HepG2 (cell line): ENCODE measurements around the gene CXCR4. TPM values are rescaled to one million over a fixed set of nuclear protein-coding genes. Genes with fewer than 3 reads are reported as not detected.

Experiments used
- ATAC-seq: fragments of 200-7000 bp; cut with Tn5 transposase; 3 replicates; pipeline ENCODE4 v1.9.1; 2020; ENCODE audit warnings: mild to moderate bottlenecking, moderate library complexity
- BruUV-seq: library from RNA; stranded (reverse); fragments of 400-500 nt; replicated peaks from 2 replicates; lab custom pipeline; 2021; lab: Mats Ljungman, UMichigan
- CTCF ChIA-PET: fragments of 300-600 bp; formaldehyde crosslinking; extraction: SDS; loops from one replicate; lab custom pipeline; 2021; ENCODE audit warnings: low total read pairs, inconsistent platforms, low intra/inter-chr PET ratio; lab: Yijun Ruan, JAX
- POLR2A ChIA-PET: fragments of 350-600 bp; sonication (Branson Sonifier 250); formaldehyde crosslinking; loops from one replicate; lab custom pipeline; 2020; ENCODE audit warnings: antibody characterized with exemption, inconsistent platforms; lab: Yijun Ruan, JAX
- DNase-seq: peaks from one replicate; pipeline ENCODE4 v3.0.0-alpha.2; 2015; ENCODE audit warnings: low spot score
- FAIRE-seq: peaks from 3 replicates; lab custom pipeline; 2011; peaks lifted over from hg19 to GRCh38; lab: Jason Lieb, UNC
- H2AFZ ChIP-seq: one replicate; pipeline ENCODE4 v1.6.1; 2011; ENCODE audit warnings: low read length, inconsistent platforms
- H3K27ac ChIP-seq: fragments of 300-600 bp; 3 replicates; pipeline ENCODE4 v1.8.0; 2011; ENCODE audit warnings: mixed run types, mild to moderate bottlenecking, mixed read lengths, low read length, inconsistent platforms; ENCODE audit not compliant: insufficient read depth; ENCODE audit errors: extremely low read length
- H3K27me3 ChIP-seq, 2 experiments: fragments of 200-600 bp in 1 of 2; 2 replicates in 1 of 2; 3 replicates in 1 of 2; pipeline versions ENCODE4 v1.6.0 to v1.8.0; 2011; ENCODE audit warnings: low read length in 2 of 2, mild to moderate bottlenecking in 2 of 2, moderate library complexity in 2 of 2, inconsistent platforms in 1 of 2; ENCODE audit not compliant: insufficient read depth in 2 of 2, control insufficient read depth in 1 of 2
- H3K36me3 ChIP-seq, 2 experiments: fragments of 200-600 bp in 1 of 2; replicated peaks in 1 of 2; 2 replicates in 1 of 2; 3 replicates in 1 of 2; pipeline versions ENCODE4 v1.5.1 to v1.8.0; 2011; ENCODE audit warnings: low read length in 2 of 2, inconsistent platforms in 1 of 2; ENCODE audit not compliant: insufficient read depth in 2 of 2, control insufficient read depth in 1 of 2
- H3K4me1 ChIP-seq: 2 replicates; pipeline ENCODE4 v1.5.1; 2012; ENCODE audit warnings: low read length, inconsistent platforms; ENCODE audit not compliant: insufficient read depth
- H3K4me2 ChIP-seq: 2 replicates; pipeline ENCODE4 v1.6.0; 2011; ENCODE audit warnings: low read depth, low read length, inconsistent platforms
- H3K4me3 ChIP-seq, 3 experiments: fragments of 200-600 bp in 1 of 3; sonication (generic), shearing (Covaris generic) in 1 of 3; replicated peaks in 1 of 3; 2 replicates each; pipeline ENCODE4 v1.5.1; 2011 to 2016; ENCODE audit warnings: low read length in 3 of 3, inconsistent platforms in 2 of 3, low read depth in 2 of 3, mild to moderate bottlenecking in 2 of 3, control low read depth in 1 of 3, mixed read lengths in 1 of 3; ENCODE audit not compliant: insufficient read depth in 1 of 3
- H3K79me2 ChIP-seq: one replicate; pipeline ENCODE4 v1.6.1; 2011; ENCODE audit warnings: low read length, inconsistent platforms; ENCODE audit not compliant: insufficient read depth
- H3K9ac ChIP-seq: 2 replicates; pipeline ENCODE4 v1.6.0; 2011; ENCODE audit warnings: mild to moderate bottlenecking, low read depth, low read length, inconsistent platforms; ENCODE audit not compliant: insufficient read depth
- H3K9me3 ChIP-seq: 2 replicates; pipeline ENCODE4 v1.5.1; 2012; ENCODE audit warnings: mild to moderate bottlenecking, low read length
- H4K20me1 ChIP-seq: 2 replicates; pipeline ENCODE4 v1.6.0; 2011; ENCODE audit warnings: inconsistent platforms, mild to moderate bottlenecking, low read length, moderate library complexity; ENCODE audit not compliant: insufficient read depth
- DBP ChIP-seq: sonication (generic); formaldehyde crosslinking; IDR thresholded peaks from 2 replicates; pipeline ENCODE4 v1.4.0; 2020; ENCODE audit warnings: missing genetic modification reagents; ENCODE audit errors: not compliant biosample characterization
- KLF11 ChIP-seq: IDR thresholded peaks from 2 replicates; pipeline ENCODE4 v1.6.1; 2016; ENCODE audit warnings: missing compliant biosample characterization
- KLF9 ChIP-seq: IDR thresholded peaks from 2 replicates; pipeline ENCODE4 v1.6.1; 2016; ENCODE audit warnings: low read depth
- MIER2 ChIP-seq: IDR thresholded peaks from 2 replicates; pipeline ENCODE4 v1.6.1; 2016; ENCODE audit warnings: missing biosample characterization, missing genetic modification reagents
- PHF8 ChIP-seq: sonication (generic); formaldehyde crosslinking; IDR thresholded peaks from 2 replicates; pipeline ENCODE4 v1.5.0; 2020; ENCODE audit warnings: missing genetic modification reagents
- ZBED4 ChIP-seq: sonication (generic); formaldehyde crosslinking; IDR thresholded peaks from 2 replicates; pipeline ENCODE4 v1.4.0; 2020; ENCODE audit warnings: missing genetic modification reagents, borderline replicate concordance
- ZBTB46 ChIP-seq: sonication (generic); formaldehyde crosslinking; IDR thresholded peaks from 2 replicates; pipeline ENCODE4 v1.4.0; 2020; ENCODE audit warnings: mild to moderate bottlenecking, missing genetic modification reagents, borderline replicate concordance
- ZFP1 ChIP-seq: IDR thresholded peaks from 2 replicates; pipeline ENCODE4 v1.6.1; 2016
- ZNF749 ChIP-seq: sonication (generic); formaldehyde crosslinking; IDR thresholded peaks from 2 replicates; pipeline ENCODE4 v1.8.0; 2022; ENCODE audit warnings: mild to moderate bottlenecking, missing genetic modification reagents, moderate library complexity, borderline replicate concordance
- WGBS: methylation state at CpG from one replicate; pipeline ENCODE4 v1.1.6; 2017; ENCODE audit warnings: low lambda C conversion rate; 5-methylcytosine and 5-hydroxymethylcytosine counted together
- in situ Hi-C: cut with HindIII; loops from 2 replicates; pipeline ENCODE4 v1.10.0; 2017; ENCODE audit warnings: low pct_unique_long_range_greater_than_20kb; ENCODE audit not compliant: extremely low pct_ligation_motif_present
- intact Hi-C: fragments of 100-400 bp; cut with micrococcal nuclease; formaldehyde crosslinking; loops from one replicate; pipeline ENCODE4 v1.10.0; 2022; ENCODE audit not compliant: unreplicated experiment
- polyA plus RNA-seq, 8 experiments: library from polyadenylated mRNA; depleted of rRNA in 3 of 8; stranded (reverse) in 7 of 8; unstranded in 1 of 8; fragments of >200 nt; fragmentation: Illumina TruSeq in 4 of 8; extraction: Trizol in 4 of 8; gene quantifications; 2 replicates each; pipeline versions ENCODE4 v1.2.1 to v1.2.3, GENCODE V29; 2011 to 2016; ENCODE audit warnings: low read depth in 4 of 8, missing spikeins in 1 of 8, mixed read lengths in 1 of 8; ENCODE audit not compliant: insufficient read depth in 1 of 8
- total RNA-seq, 5 experiments: library from RNA; depleted of rRNA; stranded (reverse); fragments of >200 nt; fragmentation: Illumina TruSeq; extraction: Trizol; gene quantifications; 2 replicates each; pipeline ENCODE4 v1.2.3, GENCODE V29; 2016; ENCODE audit warnings: low read depth in 1 of 5
- TF ChIP-seq, protein P1 (sequence below): sonication (generic); formaldehyde crosslinking; IDR thresholded peaks from 2 replicates; pipeline ENCODE4 v1.4.0; 2020; ENCODE audit warnings: missing genetic modification reagents

The CXCR4 gene
- total and polyA plus RNA-seq, 2 of the 13 experiments (the other 11 are each of a cell fraction or from before 2014, with no cell fraction given), result 0.34 to 0.55 TPM

DNA sequence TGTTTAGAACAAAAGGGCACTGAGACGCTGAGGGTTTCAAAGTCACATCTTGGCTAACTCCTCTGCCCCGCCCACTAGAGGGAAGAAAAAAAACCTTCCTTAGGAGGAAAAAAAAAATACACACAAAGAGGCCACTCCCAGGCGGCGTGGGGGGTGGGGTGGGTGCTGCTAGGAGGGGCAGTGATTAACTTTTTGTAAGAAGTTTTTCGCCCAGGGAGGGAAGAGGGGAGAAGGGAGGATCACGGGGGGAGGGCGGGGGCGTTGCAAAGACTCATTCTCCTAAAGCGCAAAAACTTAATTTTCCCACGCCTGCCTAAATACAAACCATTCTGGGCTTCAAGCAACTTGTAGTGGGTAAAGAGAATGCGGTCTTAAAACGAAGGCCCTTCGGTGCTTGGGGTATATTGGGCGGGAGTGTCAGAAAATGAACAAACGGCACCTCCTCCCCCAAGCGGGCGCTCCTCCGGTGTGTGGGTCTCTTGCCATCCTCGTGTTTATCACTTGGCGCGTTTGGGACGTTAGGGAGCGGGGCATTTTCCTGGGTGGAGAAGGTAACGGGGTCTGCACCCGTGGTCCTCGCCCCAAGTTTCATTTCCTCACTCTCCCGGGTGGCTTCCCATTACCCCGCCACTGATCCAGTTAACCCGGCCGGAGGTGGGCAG is 1.7 kb downstream of the CXCR4 start:
- in situ Hi-C loops (no loop called here), intact Hi-C loops (no loop called here)
- DNase-seq, result no peak
- POLR2A ChIA-PET, result no interaction called here
- WGBS, result 39% methylated on average over 30 of the region's 30 CpGs
- H3K9ac ChIP-seq, result no peak overlapping the region
- CTCF ChIA-PET, result no interaction called here
- no peaks in the 10 kb centered on the region for H3K79me2 ChIP-seq
- no peaks in the 10 kb centered on the region for H3K36me3 ChIP-seq
- no peaks in the 10 kb centered on the region for H3K9me3 ChIP-seq
- H3K4me1 ChIP-seq, result peaks cover 8% of the 10 kb centered on the region; the same call in 1 of the 2 replicates
- no TSS peak for BruUV-seq
- TF ChIP-seq ZNF749 (no peak), ZBTB46 (CRISPR knock-in tag) (no peak), DBP (CRISPR knock-in tag) (no peak), KLF11 (CRISPR knock-in tag) (no peak), PHF8 (CRISPR knock-in tag) (no peak), ZBED4 (no peak), MIER2 (CRISPR knock-in tag) (no peak), ZFP1 (CRISPR knock-in tag) (no peak), KLF9 (CRISPR knock-in tag) (no peak)
- TF ChIP-seq, protein P1, sequence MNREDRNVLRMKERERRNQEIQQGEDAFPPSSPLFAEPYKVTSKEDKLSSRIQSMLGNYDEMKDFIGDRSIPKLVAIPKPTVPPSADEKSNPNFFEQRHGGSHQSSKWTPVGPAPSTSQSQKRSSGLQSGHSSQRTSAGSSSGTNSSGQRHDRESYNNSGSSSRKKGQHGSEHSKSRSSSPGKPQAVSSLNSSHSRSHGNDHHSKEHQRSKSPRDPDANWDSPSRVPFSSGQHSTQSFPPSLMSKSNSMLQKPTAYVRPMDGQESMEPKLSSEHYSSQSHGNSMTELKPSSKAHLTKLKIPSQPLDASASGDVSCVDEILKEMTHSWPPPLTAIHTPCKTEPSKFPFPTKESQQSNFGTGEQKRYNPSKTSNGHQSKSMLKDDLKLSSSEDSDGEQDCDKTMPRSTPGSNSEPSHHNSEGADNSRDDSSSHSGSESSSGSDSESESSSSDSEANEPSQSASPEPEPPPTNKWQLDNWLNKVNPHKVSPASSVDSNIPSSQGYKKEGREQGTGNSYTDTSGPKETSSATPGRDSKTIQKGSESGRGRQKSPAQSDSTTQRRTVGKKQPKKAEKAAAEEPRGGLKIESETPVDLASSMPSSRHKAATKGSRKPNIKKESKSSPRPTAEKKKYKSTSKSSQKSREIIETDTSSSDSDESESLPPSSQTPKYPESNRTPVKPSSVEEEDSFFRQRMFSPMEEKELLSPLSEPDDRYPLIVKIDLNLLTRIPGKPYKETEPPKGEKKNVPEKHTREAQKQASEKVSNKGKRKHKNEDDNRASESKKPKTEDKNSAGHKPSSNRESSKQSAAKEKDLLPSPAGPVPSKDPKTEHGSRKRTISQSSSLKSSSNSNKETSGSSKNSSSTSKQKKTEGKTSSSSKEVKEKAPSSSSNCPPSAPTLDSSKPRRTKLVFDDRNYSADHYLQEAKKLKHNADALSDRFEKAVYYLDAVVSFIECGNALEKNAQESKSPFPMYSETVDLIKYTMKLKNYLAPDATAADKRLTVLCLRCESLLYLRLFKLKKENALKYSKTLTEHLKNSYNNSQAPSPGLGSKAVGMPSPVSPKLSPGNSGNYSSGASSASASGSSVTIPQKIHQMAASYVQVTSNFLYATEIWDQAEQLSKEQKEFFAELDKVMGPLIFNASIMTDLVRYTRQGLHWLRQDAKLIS (CRISPR knock-in tag), result no peak
- H2AFZ ChIP-seq, result no peak overlapping the region
- no peak for FAIRE-seq
- no peak overlapping the region for H3K4me2 ChIP-seq
- H3K27me3 ChIP-seq, result peaks cover 0 to 63% of the 10 kb centered on the region in 2 experiments; a peak in 4 of 5 replicates
- no peak overlapping the region for H3K4me3 ChIP-seq
- no peaks in the 10 kb centered on the region for H4K20me1 ChIP-seq
- H3K27ac ChIP-seq, result no peak overlapping the region
- no peak; the same call in 2 of the 3 replicates for ATAC-seq
